NOMO-1 treated with dmso at 0.1 percent for 144 hours (cell line): ENCODE data around the gene RASAL2.

ENCODE experiments used
- DNase-seq: peaks from one replicate; lab custom pipeline; 2025; ENCODE audit not compliant: unreplicated experiment; lab: John Stamatoyannopoulos, UW

The RASAL2 gene

GRCh38 chr1:178417858-178418257 lies 324.0 kb downstream of the RASAL2 start:
- no peak for DNase-seq

- DNase-seq: no peak
Measured at GRCh38 chr1:178418284-178418955, 324.5 kb downstream of the RASAL2 start.

- no peak for DNase-seq
Measured at GRCh38 chr1:178434360-178434759, 340.5 kb downstream of the RASAL2 start.

- no peak for DNase-seq
Measured at GRCh38 chr1:178434899-178435435, 341.1 kb downstream of the RASAL2 start.

- no peak for DNase-seq
Measured at GRCh38 chr1:178436899-178437298, 343.0 kb downstream of the RASAL2 start.

- DNase-seq: no peak
Measured at GRCh38 chr1:178438432-178438831, 344.5 kb downstream of the RASAL2 start.

- no peak for DNase-seq
Measured at GRCh38 chr1:178442925-178443324, 349.0 kb downstream of the RASAL2 start.

- no peak for DNase-seq
Measured at GRCh38 chr1:178450871-178451270, 357.0 kb downstream of the RASAL2 start.

GRCh38 chr1:178451529-178451928 lies 357.6 kb downstream of the RASAL2 start:
- no peak for DNase-seq

- no peak for DNase-seq
Measured at GRCh38 chr1:178452013-178452412, 358.1 kb downstream of the RASAL2 start.

- DNase-seq: no peak
Measured at GRCh38 chr1:178456472-178456871, 362.6 kb downstream of the RASAL2 start.

- no peak for DNase-seq
Measured at GRCh38 chr1:178457651-178458050, 363.7 kb downstream of the RASAL2 start.

GRCh38 chr1:178458203-178458602 lies 364.3 kb downstream of the RASAL2 start:
- no peak for DNase-seq

GRCh38 chr1:178461104-178461503 lies 367.2 kb downstream of the RASAL2 start:
- DNase-seq: no peak

GRCh38 chr1:178461701-178462100 lies 367.8 kb downstream of the RASAL2 start:
- DNase-seq: no peak

GRCh38 chr1:178464141-178464540 lies 370.2 kb downstream of the RASAL2 start:
- DNase-seq: no peak

GRCh38 chr1:178464566-178464965 lies 370.7 kb downstream of the RASAL2 start:
- no peak for DNase-seq

- DNase-seq: no peak
Measured at GRCh38 chr1:178465011-178465410, 371.1 kb downstream of the RASAL2 start.

- no peak for DNase-seq
Measured at GRCh38 chr1:178467837-178468236, 373.9 kb downstream of the RASAL2 start.

GRCh38 chr1:178470411-178470960 lies 376.6 kb downstream of the RASAL2 start:
- no peak for DNase-seq

GRCh38 chr1:178472531-178472930 lies 378.6 kb downstream of the RASAL2 start:
- DNase-seq: no peak

- DNase-seq: no peak
Measured at GRCh38 chr1:178477373-178477772, 383.5 kb downstream of the RASAL2 start.

- DNase-seq: peak; percentile 0
Measured at GRCh38 chr1:178477841-178478240, 383.9 kb downstream of the RASAL2 start.
